Dendritic cell treated with granulocyte-macrophage colony-stimulating factor and Interleukin-4, amounts not matched to agents 40 ng/mL and 50 ng/mL, for 4 days (primary cell): ENCODE results near the gene VPS33A.

ENCODE experiments used
- H3K27ac Mint-ChIP-seq: one replicate; pipeline ENCODE4 v1.8.0; 2022; ENCODE audit warnings: mild to moderate bottlenecking, mixed read lengths
- H3K27me3 Mint-ChIP-seq: one replicate; pipeline ENCODE4 v1.8.0; 2022; ENCODE audit warnings: mild to moderate bottlenecking, mixed read lengths
- H3K36me3 Mint-ChIP-seq: one replicate; pipeline ENCODE4 v1.8.0; 2022; ENCODE audit warnings: low read depth, mixed read lengths
- H3K4me1 Mint-ChIP-seq: one replicate; pipeline ENCODE4 v1.8.0; 2022; ENCODE audit warnings: low read depth, mixed read lengths
- H3K4me3 Mint-ChIP-seq: one replicate; pipeline ENCODE4 v1.8.0; 2022; ENCODE audit warnings: mild to moderate bottlenecking, moderate library complexity, mixed read lengths
- H3K9me3 Mint-ChIP-seq: one replicate; pipeline ENCODE4 v1.8.0; 2022; ENCODE audit warnings: mixed read lengths
- intact Hi-C: fragments of 100-400 bp; cut with micrococcal nuclease; formaldehyde crosslinking; loops from one replicate; pipeline ENCODE4 v1.15.0; 2022

Gene VPS33A

GRCh38 chr12:122235741-122236140 lies 30.6 kb downstream of the VPS33A start:
- H3K36me3 Mint-ChIP-seq, result peaks cover 93% of the 10 kb centered on the region
- H3K4me1 Mint-ChIP-seq, result no peaks in the 10 kb centered on the region
- intact Hi-C loops, result no loop called here
- no peaks in the 10 kb centered on the region for H3K27me3 Mint-ChIP-seq
- H3K27ac Mint-ChIP-seq, result no peak overlapping the region
- no peak overlapping the region for H3K4me3 Mint-ChIP-seq
- H3K9me3 Mint-ChIP-seq, result no peaks in the 10 kb centered on the region

GRCh38 chr12:122232691-122233090 lies 33.6 kb downstream of the VPS33A start:
- Mint-ChIP-seq H3K4me3 (no peak overlapping the region), H3K9me3 (no peaks in the 10 kb centered on the region), H3K4me1 (no peaks in the 10 kb centered on the region), H3K27ac (no peak overlapping the region), H3K36me3 (peaks cover 89% of the 10 kb centered on the region), H3K27me3 (no peaks in the 10 kb centered on the region)
- intact Hi-C loops, result no loop called here

- no peaks in the 10 kb centered on the region for H3K27me3 Mint-ChIP-seq
- peaks cover 12% of the 10 kb centered on the region for H3K4me1 Mint-ChIP-seq
- no peaks in the 10 kb centered on the region for H3K9me3 Mint-ChIP-seq
- H3K27ac Mint-ChIP-seq, result no peak overlapping the region
- H3K4me3 Mint-ChIP-seq, result no peak overlapping the region
- H3K36me3 Mint-ChIP-seq, result peaks cover 88% of the 10 kb centered on the region
- intact Hi-C loops, result no loop called here
These were observed 35.5 kb downstream of the VPS33A start for GRCh38 chr12:122230798-122231197.

GRCh38 chr12:122228092-122228491 lies 38.2 kb downstream of the VPS33A start:
- peaks cover 83% of the 10 kb centered on the region for H3K36me3 Mint-ChIP-seq
- no peak overlapping the region for H3K4me3 Mint-ChIP-seq
- H3K27me3 Mint-ChIP-seq, result no peaks in the 10 kb centered on the region
- intact Hi-C loops, result loop anchor here (5.0 kb wide), 1 partner anchor 39 kb away; the partner anchor contains the start of gene VPS33A
- no peak overlapping the region for H3K27ac Mint-ChIP-seq
- H3K9me3 Mint-ChIP-seq, result no peaks in the 10 kb centered on the region
- peaks cover 31% of the 10 kb centered on the region for H3K4me1 Mint-ChIP-seq

- H3K27ac Mint-ChIP-seq, result peak overlapping the region; percentile 70
- no peaks in the 10 kb centered on the region for H3K9me3 Mint-ChIP-seq
- H3K36me3 Mint-ChIP-seq, result peaks cover 83% of the 10 kb centered on the region
- intact Hi-C loops, result loop anchor here (5.0 kb wide), 1 partner anchor 40 kb away; the partner anchor contains the start of gene VPS33A
- H3K27me3 Mint-ChIP-seq, result no peaks in the 10 kb centered on the region
- H3K4me3 Mint-ChIP-seq, result peak overlapping the region; percentile 67
- H3K4me1 Mint-ChIP-seq, result peaks cover 31% of the 10 kb centered on the region
These were observed 39.0 kb downstream of the VPS33A start for GRCh38 chr12:122227341-122227740.

GRCh38 chr12:122226366-122227125 lies 39.7 kb downstream of the VPS33A start:
- no peaks in the 10 kb centered on the region for H3K9me3 Mint-ChIP-seq
- intact Hi-C loops, result loop anchor here (5.0 kb wide), 1 partner anchor 41 kb away; the partner anchor contains the start of gene VPS33A
- peaks cover 83% of the 10 kb centered on the region for H3K36me3 Mint-ChIP-seq

GRCh38 chr12:122225683-122226365 lies 40.5 kb downstream of the VPS33A start, which contains the start of gene DIABLO:
DIABLO (minus strand) TSS chr12:122226052; CDS start chr12:122226014, 38 bp downstream.
- Mint-ChIP-seq H3K4me3 (peak within 1 kb of the TSS; percentile 90), H3K9me3 (no peaks in the 10 kb centered on the region), H3K36me3 (peaks cover 83% of the 10 kb centered on the region), H3K4me1 (peaks cover 38% of the 10 kb centered on the region), H3K27me3 (no peaks in the 10 kb centered on the region), H3K27ac (peak within 1 kb of the TSS; percentile 97)
- intact Hi-C loops, result loop anchor here (5.0 kb wide), 1 partner anchor 41 kb away; the partner anchor contains the start of gene VPS33A

More at GRCh38 chr12:122226366-122227125, 39.7 kb downstream of the VPS33A start:
- H3K4me1 Mint-ChIP-seq, result peaks cover 36% of the 10 kb centered on the region
- peak overlapping the region; percentile 67 for H3K4me3 Mint-ChIP-seq
- peak overlapping the region; percentile 70 for H3K27ac Mint-ChIP-seq
- H3K27me3 Mint-ChIP-seq, result no peaks in the 10 kb centered on the region

- peaks cover under 1% of the 10 kb centered on the region for H3K4me1 Mint-ChIP-seq
- intact Hi-C loops, result no loop called here
- no peaks in the 10 kb centered on the region for H3K27me3 Mint-ChIP-seq
- no peak overlapping the region for H3K4me3 Mint-ChIP-seq
- no peaks in the 10 kb centered on the region for H3K9me3 Mint-ChIP-seq
- H3K27ac Mint-ChIP-seq, result no peak overlapping the region
- H3K36me3 Mint-ChIP-seq, result peaks cover 100% of the 10 kb centered on the region
These were observed 49.8 kb downstream of the VPS33A start for GRCh38 chr12:122216445-122216844.

GRCh38 chr12:122215771-122216170 lies 50.5 kb downstream of the VPS33A start:
- Mint-ChIP-seq H3K9me3 (no peaks in the 10 kb centered on the region), H3K36me3 (peaks cover 100% of the 10 kb centered on the region)

GRCh38 chr12:122208073-122208820 lies 58.0 kb downstream of the VPS33A start:
- Mint-ChIP-seq H3K36me3 (peaks cover 64% of the 10 kb centered on the region), H3K4me3 (no peak overlapping the region), H3K27ac (no peak overlapping the region), H3K4me1 (peaks cover 24% of the 10 kb centered on the region), H3K27me3 (peaks cover 33% of the 10 kb centered on the region), H3K9me3 (no peaks in the 10 kb centered on the region)
- intact Hi-C loops, result no loop called here

More at GRCh38 chr12:122215771-122216170, 50.5 kb downstream of the VPS33A start:
- Mint-ChIP-seq H3K27ac (no peak overlapping the region), H3K27me3 (no peaks in the 10 kb centered on the region), H3K4me1 (no peaks in the 10 kb centered on the region), H3K4me3 (no peak overlapping the region)
- intact Hi-C loops, result no loop called here

GRCh38 chr12:122207391-122207790 lies 58.9 kb downstream of the VPS33A start:
- no peak overlapping the region for H3K27ac Mint-ChIP-seq
- peaks cover 31% of the 10 kb centered on the region for H3K4me1 Mint-ChIP-seq
- peaks cover 55% of the 10 kb centered on the region for H3K36me3 Mint-ChIP-seq
- H3K9me3 Mint-ChIP-seq, result no peaks in the 10 kb centered on the region
- intact Hi-C loops, result no loop called here
- no peak overlapping the region for H3K4me3 Mint-ChIP-seq
- H3K27me3 Mint-ChIP-seq, result peaks cover 41% of the 10 kb centered on the region

- Mint-ChIP-seq H3K27me3 (peaks cover 41% of the 10 kb centered on the region), H3K36me3 (peaks cover 51% of the 10 kb centered on the region), H3K9me3 (no peaks in the 10 kb centered on the region), H3K4me1 (peaks cover 31% of the 10 kb centered on the region), H3K4me3 (no peak overlapping the region), H3K27ac (no peak overlapping the region)
- intact Hi-C loops, result no loop called here
These were observed 59.3 kb downstream of the VPS33A start for GRCh38 chr12:122206976-122207375.

GRCh38 chr12:122206111-122206881 lies 60.0 kb downstream of the VPS33A start:
- Mint-ChIP-seq H3K4me3 (no peak overlapping the region), H3K27me3 (peaks cover 47% of the 10 kb centered on the region), H3K36me3 (peaks cover 44% of the 10 kb centered on the region), H3K9me3 (no peaks in the 10 kb centered on the region), H3K4me1 (peaks cover 31% of the 10 kb centered on the region), H3K27ac (no peak overlapping the region)
- intact Hi-C loops, result no loop called here
